ENCODE results near the gene BPNT1.
"Not testable (repeated sequence)": the region's sequence is repeated elsewhere in the genome, so short reads cannot be mapped to it uniquely, and the experiment has no call there.

The BPNT1 gene

DNA sequence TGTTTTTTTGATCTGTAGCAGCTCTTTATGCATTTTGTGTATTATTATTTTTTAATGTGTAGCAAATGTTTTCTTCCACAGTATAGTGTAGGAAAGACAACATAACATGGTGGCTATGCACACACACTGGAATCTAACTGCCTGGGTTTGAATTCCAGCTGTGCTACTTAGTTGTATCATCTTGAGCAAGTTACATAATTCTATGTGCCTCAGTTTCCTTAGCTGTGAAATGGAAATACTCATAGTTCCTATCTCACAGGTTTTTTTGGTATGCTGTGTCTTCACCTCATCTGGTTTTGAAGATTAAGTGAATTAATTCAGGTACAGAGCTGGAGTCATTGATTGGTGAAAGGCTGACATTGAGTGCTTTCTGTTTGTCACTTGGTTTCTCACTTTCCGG lies 3.1 kb upstream of the BPNT1 start:
- Histone ChIP-seq H3K9me3 (no peaks in the 10 kb centered on the region), H3K4me3 (ENCODE audit: low read depth in 1 of 2, low read length in 1 of 2) (no peak overlapping the region), H3K27me3 (no peaks in the 10 kb centered on the region), H3K27ac (no peak overlapping the region), H3K4me1 (ENCODE audit: control insufficient read depth in 1 of 2, insufficient read depth in 1 of 2, low read depth in 1 of 2, low read length in 1 of 2) (peaks cover 21 to 28% of the 10 kb centered on the region in 2 experiments), H3K36me3 (peaks cover 3% of the 10 kb centered on the region)
- TF ChIP-seq, protein P1, sequence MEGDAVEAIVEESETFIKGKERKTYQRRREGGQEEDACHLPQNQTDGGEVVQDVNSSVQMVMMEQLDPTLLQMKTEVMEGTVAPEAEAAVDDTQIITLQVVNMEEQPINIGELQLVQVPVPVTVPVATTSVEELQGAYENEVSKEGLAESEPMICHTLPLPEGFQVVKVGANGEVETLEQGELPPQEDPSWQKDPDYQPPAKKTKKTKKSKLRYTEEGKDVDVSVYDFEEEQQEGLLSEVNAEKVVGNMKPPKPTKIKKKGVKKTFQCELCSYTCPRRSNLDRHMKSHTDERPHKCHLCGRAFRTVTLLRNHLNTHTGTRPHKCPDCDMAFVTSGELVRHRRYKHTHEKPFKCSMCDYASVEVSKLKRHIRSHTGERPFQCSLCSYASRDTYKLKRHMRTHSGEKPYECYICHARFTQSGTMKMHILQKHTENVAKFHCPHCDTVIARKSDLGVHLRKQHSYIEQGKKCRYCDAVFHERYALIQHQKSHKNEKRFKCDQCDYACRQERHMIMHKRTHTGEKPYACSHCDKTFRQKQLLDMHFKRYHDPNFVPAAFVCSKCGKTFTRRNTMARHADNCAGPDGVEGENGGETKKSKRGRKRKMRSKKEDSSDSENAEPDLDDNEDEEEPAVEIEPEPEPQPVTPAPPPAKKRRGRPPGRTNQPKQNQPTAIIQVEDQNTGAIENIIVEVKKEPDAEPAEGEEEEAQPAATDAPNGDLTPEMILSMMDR (IDR thresholded peaks at IDR 0.05), result no peak

DNA sequence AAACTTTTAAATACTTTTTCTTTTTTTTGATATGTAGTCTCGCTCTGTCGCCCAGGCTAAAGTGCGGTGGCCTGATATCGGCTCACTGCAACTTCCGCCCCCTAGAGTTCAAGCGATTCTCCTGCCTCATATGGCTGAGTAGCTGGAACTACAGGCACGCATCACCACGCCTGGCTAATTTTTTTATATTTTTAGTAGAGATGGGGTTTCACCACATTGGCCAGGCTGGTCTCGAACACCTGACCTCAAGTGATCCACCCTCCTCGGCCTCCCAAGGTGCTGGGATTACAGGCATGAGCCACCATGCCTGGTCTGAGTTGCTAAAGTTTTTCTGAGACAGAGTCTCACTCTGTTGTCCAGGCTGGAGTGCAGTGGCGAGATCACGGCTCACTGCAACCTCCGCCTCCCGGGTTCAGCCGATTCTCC lies 3.3 kb downstream of the BPNT1 start:
- not testable (repeated sequence) for H3K36me3 ChIP-seq; H3K9me3 ChIP-seq; H3K27me3 ChIP-seq; H3K27ac ChIP-seq; H3K4me1 ChIP-seq (ENCODE audit: control insufficient read depth in 1 of 2, insufficient read depth in 1 of 2, low read depth in 1 of 2, low read length in 1 of 2); H3K4me3 ChIP-seq (ENCODE audit: low read depth in 1 of 2, low read length in 1 of 2)

DNA sequence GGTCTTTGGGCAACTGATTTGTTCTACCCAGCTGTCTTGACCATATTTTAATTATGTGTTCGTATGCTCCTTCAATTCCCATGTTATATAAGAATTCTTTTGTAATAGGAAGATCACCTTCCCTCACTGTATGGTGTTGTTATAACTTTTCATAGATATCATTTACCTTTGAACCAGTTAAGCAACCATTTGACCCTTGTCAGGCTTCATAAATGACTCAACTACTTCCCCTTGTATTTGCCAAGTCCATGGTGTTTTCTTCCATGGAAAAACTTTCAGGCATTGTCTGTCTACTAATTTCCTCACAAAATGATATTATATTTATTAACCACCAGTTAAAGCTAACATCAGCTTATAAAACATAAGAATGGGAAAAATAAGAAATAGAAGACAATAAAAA lies 5.1 kb downstream of the BPNT1 start:
- no peaks in the 10 kb centered on the region for H3K36me3 ChIP-seq
- H3K4me1 ChIP-seq (ENCODE audit: control insufficient read depth in 1 of 2, insufficient read depth in 1 of 2, low read depth in 1 of 2, low read length in 1 of 2), result peaks cover 0 to 4% of the 10 kb centered on the region in 2 experiments
- H3K27me3 ChIP-seq, result no peaks in the 10 kb centered on the region
- TF ChIP-seq, protein P1 (IDR thresholded peaks at IDR 0.05), result no peak
- no peak overlapping the region for H3K27ac ChIP-seq
- no peaks in the 10 kb centered on the region for H3K9me3 ChIP-seq
- no peak overlapping the region for H3K4me3 ChIP-seq (ENCODE audit: low read depth in 1 of 2, low read length in 1 of 2)

DNA sequence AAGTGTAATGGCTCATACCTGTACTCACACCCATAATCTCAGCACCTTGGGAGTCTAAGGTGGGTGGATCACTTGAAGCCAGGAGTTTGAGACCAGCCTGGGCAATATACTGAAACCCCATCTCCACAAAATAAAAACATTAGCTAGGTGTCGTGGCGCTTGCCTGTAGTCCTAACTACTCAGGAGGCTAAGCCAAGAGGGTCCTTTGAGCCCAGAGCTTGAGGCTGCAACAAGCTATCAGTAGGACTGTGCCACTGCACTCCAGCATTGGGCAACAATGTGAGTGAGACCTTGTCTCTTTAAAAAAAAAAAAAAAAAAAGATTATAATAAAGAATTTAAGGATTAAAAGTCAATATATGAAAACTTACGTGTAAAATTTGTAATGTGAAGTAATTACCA lies 11.7 kb downstream of the BPNT1 start:
- no peaks in the 10 kb centered on the region for H3K4me1 ChIP-seq (ENCODE audit: control insufficient read depth in 1 of 2, insufficient read depth in 1 of 2, low read depth in 1 of 2, low read length in 1 of 2)
- TF ChIP-seq, protein P1 (IDR thresholded peaks at IDR 0.05), result no peak
- H3K27me3 ChIP-seq, result no peaks in the 10 kb centered on the region
- no peaks in the 10 kb centered on the region for H3K9me3 ChIP-seq
- peaks cover 15% of the 10 kb centered on the region for H3K36me3 ChIP-seq
- H3K27ac ChIP-seq, result no peak overlapping the region
- no peak overlapping the region for H3K4me3 ChIP-seq (ENCODE audit: low read depth in 1 of 2, low read length in 1 of 2)

DNA sequence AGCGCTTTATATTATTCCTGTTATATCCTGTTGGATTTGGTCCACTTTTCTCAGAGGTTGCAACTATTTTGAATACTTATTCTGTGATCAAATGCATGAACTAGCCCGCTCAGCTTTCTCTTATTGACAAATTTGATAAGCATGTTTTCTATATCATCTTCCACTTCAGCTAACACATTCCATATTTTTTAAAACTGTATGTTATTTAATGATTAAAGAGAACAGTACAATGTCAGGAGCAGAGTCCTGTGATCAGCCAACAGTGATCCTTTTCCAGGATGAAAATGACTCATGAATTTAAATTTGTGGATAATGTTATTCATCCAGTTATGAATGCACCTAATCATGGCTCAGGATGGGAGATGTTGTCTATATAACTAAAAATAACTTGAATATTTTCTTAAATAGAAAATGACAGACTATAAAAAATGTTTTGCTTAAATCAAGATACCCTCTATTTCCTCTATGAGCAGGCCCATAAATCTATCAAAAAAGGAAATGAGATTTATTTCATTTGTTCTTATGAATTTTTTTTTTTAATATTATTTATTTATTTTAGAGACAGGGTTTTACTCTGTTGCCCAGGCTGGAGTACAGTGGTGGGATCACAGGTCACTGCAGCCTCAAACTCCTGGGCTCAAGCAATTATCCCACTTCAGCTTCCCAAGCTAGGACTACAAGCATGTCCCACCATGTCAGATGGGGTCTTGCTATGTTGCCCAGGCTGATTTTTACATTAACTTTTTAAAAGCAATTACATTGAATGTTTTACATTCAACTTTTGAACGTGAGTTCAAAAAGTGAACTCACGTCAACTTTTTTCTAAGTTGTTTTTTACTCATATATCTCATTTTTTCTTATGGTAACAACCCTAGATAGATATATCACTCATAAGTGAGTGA lies 12.5 kb downstream of the BPNT1 start:
- TF ChIP-seq, protein P1 (IDR thresholded peaks at IDR 0.05), result no peak
- Histone ChIP-seq H3K36me3 (peaks cover 22% of the 10 kb centered on the region), H3K4me3 (ENCODE audit: low read depth in 1 of 2, low read length in 1 of 2) (no peak overlapping the region), H3K9me3 (no peaks in the 10 kb centered on the region), H3K4me1 (ENCODE audit: control insufficient read depth in 1 of 2, insufficient read depth in 1 of 2, low read depth in 1 of 2, low read length in 1 of 2) (no peaks in the 10 kb centered on the region), H3K27me3 (no peaks in the 10 kb centered on the region), H3K27ac (no peak overlapping the region)
